NCI-H2196 (cell line): Measurements from ENCODE around the gene IPPK.
"Not testable (repeated sequence)": the region's sequence is repeated elsewhere in the genome, so short reads cannot be mapped to it uniquely, and the experiment has no call there.

Experiments used
- DNase-seq: peaks from one replicate; lab custom pipeline; 2025; ENCODE audit not compliant: unreplicated experiment; lab: John Stamatoyannopoulos, UW

Gene IPPK

GRCh38 chr9:92599938-92600461, 69.9 kb downstream of the IPPK start:
- no peak for DNase-seq

GRCh38 chr9:92598382-92598781, 71.5 kb downstream of the IPPK start:
- DNase-seq: no peak

DNA sequence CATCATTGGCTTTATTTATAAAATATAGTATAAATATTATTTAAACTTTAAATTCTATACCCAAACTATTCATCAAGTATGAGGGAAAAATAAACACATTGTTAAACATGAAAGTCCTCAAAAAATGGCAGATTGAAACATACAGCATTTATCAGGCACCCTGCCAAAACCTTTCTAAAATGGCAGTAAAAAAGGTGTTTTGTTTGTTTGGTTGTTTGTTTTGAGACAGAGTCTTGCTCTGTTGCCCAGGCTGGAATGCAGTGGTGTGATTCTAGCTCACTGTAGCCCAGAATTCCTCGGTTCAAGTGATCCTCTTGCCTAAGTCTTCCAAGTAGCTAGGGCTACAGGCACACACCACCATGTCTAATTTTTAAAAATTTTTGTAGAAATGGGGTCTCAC, 74.0 kb downstream of the IPPK start:
- no peak for DNase-seq

DNA sequence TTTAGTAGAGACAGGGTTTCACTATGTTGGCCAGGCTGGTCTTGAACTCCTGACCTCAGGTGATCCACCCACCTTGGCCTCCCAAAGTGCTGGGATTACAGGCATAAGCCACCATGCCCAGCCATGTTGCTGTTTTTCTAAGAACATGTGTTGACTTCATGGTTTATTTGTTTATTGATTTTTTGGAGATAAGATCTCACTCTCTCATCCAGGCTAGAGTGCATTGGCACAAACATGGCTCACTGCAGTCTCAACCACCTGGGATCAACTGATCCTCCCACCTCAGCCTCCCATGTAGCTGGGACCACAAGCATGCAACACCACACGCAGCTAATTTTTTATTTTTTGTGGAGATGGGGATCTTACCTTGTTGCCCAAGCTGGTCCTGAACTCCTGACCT, 74.9 kb downstream of the IPPK start:
- not testable (repeated sequence) for DNase-seq

DNA sequence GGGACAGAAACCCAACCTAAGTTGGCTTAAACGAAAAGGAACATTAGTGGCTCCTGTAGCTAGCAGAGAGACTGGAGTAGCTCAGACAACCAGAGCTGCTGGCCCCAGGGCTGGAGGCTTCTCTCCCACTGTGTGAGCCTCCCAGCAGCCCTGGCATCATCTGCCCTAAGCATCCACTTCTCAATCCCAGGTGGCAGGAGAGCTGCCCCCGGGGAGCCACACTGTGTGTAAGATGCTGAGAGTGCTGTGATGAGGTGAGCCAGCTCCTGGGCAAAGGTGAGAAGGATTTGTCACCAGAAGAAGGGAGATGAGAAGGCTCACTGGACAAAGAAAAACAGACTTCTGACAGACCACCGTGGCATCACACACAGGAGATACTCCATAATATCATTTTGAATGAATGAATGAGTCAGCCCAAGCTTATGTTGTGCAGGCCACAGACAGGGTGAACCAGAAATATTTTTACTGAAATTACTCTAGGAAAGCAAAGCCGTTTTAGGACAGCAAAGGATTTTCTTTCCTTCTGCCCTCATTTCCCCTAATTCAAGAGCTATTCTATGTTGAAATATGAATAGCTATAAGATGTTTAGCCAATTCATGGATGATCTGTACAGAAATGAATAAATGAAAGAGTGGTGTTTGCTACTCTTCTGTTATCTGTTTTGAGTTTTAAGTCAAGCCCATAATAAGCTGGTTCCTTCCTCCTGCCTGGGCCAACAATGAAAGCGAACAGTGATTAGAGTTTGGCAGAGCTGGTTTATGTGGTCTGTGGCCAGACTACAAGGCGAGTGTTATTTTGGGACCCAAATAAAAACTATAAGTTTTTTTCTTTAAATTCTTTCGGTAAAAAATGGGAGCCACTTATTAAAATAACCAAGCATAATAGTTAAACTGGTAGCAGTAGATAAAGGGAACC, 76.7 kb downstream of the IPPK start:
- DNase-seq: no peak

- DNase-seq: no peak
Measured at GRCh38 chr9:92592537-92592936, 77.4 kb downstream of the IPPK start.

- DNase-seq: no peak
Measured at GRCh38 chr9:92590377-92590776, 79.6 kb downstream of the IPPK start.

- no peak for DNase-seq
Measured at GRCh38 chr9:92589923-92590322, 80.0 kb downstream of the IPPK start.

DNA sequence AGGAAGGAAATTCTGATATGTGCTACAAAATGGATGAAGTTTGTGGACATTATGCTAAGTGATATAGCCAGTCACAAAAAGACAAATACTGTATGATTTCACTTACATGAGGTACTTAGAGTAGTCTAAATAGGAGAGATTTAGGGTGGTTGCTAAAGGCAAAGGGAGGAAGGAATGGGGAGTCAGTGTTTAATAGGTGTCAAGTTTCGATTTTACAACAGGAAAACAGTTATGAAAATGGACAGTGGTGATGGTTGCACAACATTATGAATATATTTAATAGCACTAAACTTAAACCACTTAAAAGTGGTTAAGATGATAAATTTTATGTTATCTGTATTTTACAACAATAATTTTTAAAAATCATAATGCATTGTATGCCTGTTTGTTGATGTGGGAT, 93.8 kb downstream of the IPPK start:
- no peak for DNase-seq

DNA sequence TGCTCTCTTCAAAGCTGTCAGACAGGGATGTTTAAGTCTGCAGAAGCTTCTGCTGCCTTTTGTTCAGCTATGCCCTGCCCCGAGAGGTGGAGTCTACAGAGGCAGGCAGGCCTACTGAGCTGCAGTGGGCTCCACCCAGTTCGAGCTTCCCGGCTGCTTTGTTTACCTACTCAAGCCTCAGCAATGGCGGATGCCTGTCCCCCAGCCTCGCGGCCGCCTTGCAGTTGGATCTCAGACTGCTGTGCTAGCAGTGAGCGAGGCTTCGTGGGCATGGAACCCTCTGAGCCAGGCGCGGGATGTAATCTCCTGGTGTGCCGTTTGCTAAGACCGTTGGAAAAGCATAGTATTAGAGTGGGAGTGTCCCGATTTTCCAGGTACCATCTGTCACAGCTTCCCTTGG, 96.3 kb downstream of the IPPK start:
- not testable (repeated sequence) for DNase-seq

- not testable (repeated sequence) for DNase-seq
Measured at GRCh38 chr9:92571871-92572270, 98.1 kb downstream of the IPPK start.

- no peak for DNase-seq
Measured at GRCh38 chr9:92564982-92565381, 104.9 kb downstream of the IPPK start.

GRCh38 chr9:92564504-92564903, 105.4 kb downstream of the IPPK start:
- DNase-seq: peak; percentile 49
